ENCODE results near the gene PCSK5. TPM values are rescaled to one million over a fixed set of nuclear protein-coding genes. Genes with fewer than 3 reads are reported as not detected.

The PCSK5 gene
- total RNA-seq, 1 experiment from 2014 or later, result 6.9 TPM

DNA sequence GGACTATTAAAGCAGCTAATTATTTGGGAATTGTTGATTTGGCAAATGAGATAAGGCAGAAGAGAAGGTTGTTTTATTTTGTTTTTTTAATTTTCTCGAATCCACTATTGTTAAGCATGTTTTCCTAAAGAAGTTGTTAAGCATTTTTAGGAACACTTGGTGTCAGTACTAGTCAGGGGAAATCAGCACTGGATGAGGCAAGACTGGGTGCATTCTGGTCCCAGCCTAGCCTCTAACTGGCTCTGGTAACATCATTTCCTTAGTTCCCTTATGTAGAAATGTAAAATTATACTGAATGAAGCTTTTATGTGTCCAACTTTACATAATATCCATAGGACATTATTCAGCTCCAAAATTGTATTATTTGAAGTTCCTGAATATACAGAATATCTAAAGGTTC is 196.1 kb downstream of the PCSK5 start:
- Histone ChIP-seq H3K27me3 (ENCODE audit: insufficient read depth, low read length) (no peaks in the 10 kb centered on the region), H3K79me2 (ENCODE audit: insufficient read depth, low read length) (no peaks in the 10 kb centered on the region), H3K4me3 (replicated peaks in 1 of 2; ENCODE audit: low read depth in 1 of 2, low read length in 2 of 2) (no peak overlapping the region), H2AFZ (ENCODE audit: low read depth, low read length, poor library complexity, severe bottlenecking) (no peak overlapping the region), H3K4me2 (ENCODE audit: low read length) (no peak overlapping the region), H4K20me1 (ENCODE audit: insufficient read depth) (no peaks in the 10 kb centered on the region), H3K9me3 (ENCODE audit: control insufficient read depth in 1 of 2, insufficient read depth in 1 of 2, low read depth in 1 of 2, low read length in 2 of 2) (no peaks in the 10 kb centered on the region), H3K4me1 (ENCODE audit: control insufficient read depth in 1 of 2, insufficient read depth in 2 of 2, low read length in 2 of 2) (no peaks in the 10 kb centered on the region), H3K9me2 (ENCODE audit: insufficient read depth) (no peaks in the 10 kb centered on the region), H3K36me3 (ENCODE audit: control insufficient read depth in 1 of 2, insufficient read depth in 2 of 2, low read length in 2 of 2) (no peaks in the 10 kb centered on the region), H3K9ac (ENCODE audit: low read length) (no peak overlapping the region), H3K27ac (ENCODE audit: low read depth, low read length) (no peak overlapping the region)
- TF ChIP-seq TCF7L2 (IDR thresholded peaks at IDR 0.05; ENCODE audit: borderline replicate concordance, extremely low read depth, insufficient read depth, insufficient read length) (no peak), CEBPB (IDR thresholded peaks at IDR 0.05; ENCODE audit: low read depth) (no peak), YY1 (IDR thresholded peaks at IDR 0.05; ENCODE audit: extremely low read depth, insufficient replicate concordance, low read depth, low read length) (no peak), EGR1 (IDR thresholded peaks at IDR 0.05; ENCODE audit: low read depth) (no peak)
- no peak for DNase-seq (ENCODE audit: low read depth, low spot score)
- RAD21 ChIA-PET (ENCODE audit: low non-redundant PET in 1 of 2, low total read pairs in 2 of 2, uncharacterized antibody in 2 of 2, unreplicated experiment in 2 of 2), result no interaction called here
- ATAC-seq, result no peak
- POLR2A ChIA-PET, result no interaction called here
- intact Hi-C loops (cut with micrococcal nuclease), result no loop called here
- no TSS peak for BruUV-seq (replicated peaks)
- CTCF ChIA-PET, result no interaction called here

DNA sequence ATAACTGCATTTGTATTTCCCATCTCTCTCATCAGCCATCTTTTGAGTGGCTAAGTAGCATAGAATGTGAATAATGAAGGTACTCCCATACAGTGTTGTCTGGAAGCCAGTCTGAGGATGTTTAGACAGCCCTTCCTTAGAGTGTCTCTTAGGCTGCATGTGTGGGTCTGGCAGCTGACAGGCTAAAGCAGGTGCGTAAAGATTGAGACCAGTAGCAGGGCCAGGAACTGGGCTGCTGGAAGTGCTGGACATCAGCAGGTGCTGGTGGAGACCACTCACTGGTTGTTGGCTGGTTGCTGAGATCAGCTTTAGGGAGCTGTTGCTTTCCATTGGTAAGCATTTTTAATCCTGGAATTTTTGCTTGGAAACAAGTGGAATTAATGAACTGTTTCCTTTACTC is 197.5 kb downstream of the PCSK5 start:
- Histone ChIP-seq H4K20me1 (ENCODE audit: insufficient read depth) (no peaks in the 10 kb centered on the region), H3K36me3 (ENCODE audit: control insufficient read depth in 1 of 2, insufficient read depth in 2 of 2, low read length in 2 of 2) (no peaks in the 10 kb centered on the region), H3K9me3 (ENCODE audit: control insufficient read depth in 1 of 2, insufficient read depth in 1 of 2, low read depth in 1 of 2, low read length in 2 of 2) (no peaks in the 10 kb centered on the region), H3K27ac (ENCODE audit: low read depth, low read length) (no peak overlapping the region), H3K9me2 (ENCODE audit: insufficient read depth) (no peaks in the 10 kb centered on the region), H3K9ac (ENCODE audit: low read length) (no peak overlapping the region), H3K4me3 (replicated peaks in 1 of 2; ENCODE audit: low read depth in 1 of 2, low read length in 2 of 2) (no peak overlapping the region), H3K79me2 (ENCODE audit: insufficient read depth, low read length) (no peaks in the 10 kb centered on the region), H3K4me2 (ENCODE audit: low read length) (no peak overlapping the region), H3K4me1 (ENCODE audit: control insufficient read depth in 1 of 2, insufficient read depth in 2 of 2, low read length in 2 of 2) (no peaks in the 10 kb centered on the region), H2AFZ (ENCODE audit: low read depth, low read length, poor library complexity, severe bottlenecking) (no peak overlapping the region), H3K27me3 (ENCODE audit: insufficient read depth, low read length) (no peaks in the 10 kb centered on the region)
- no TSS peak for BruUV-seq (replicated peaks)
- ATAC-seq (no peak), DNase-seq (ENCODE audit: low read depth, low spot score) (no peak)
- ChIA-PET CTCF (no interaction called here), POLR2A (no interaction called here), RAD21 (ENCODE audit: low non-redundant PET in 1 of 2, low total read pairs in 2 of 2, uncharacterized antibody in 2 of 2, unreplicated experiment in 2 of 2) (no interaction called here)
- TF ChIP-seq ZFX (IDR thresholded peaks at IDR 0.05) (no peak), CEBPB (IDR thresholded peaks at IDR 0.05; ENCODE audit: low read depth) (no peak)
- TF ChIP-seq, protein P1, sequence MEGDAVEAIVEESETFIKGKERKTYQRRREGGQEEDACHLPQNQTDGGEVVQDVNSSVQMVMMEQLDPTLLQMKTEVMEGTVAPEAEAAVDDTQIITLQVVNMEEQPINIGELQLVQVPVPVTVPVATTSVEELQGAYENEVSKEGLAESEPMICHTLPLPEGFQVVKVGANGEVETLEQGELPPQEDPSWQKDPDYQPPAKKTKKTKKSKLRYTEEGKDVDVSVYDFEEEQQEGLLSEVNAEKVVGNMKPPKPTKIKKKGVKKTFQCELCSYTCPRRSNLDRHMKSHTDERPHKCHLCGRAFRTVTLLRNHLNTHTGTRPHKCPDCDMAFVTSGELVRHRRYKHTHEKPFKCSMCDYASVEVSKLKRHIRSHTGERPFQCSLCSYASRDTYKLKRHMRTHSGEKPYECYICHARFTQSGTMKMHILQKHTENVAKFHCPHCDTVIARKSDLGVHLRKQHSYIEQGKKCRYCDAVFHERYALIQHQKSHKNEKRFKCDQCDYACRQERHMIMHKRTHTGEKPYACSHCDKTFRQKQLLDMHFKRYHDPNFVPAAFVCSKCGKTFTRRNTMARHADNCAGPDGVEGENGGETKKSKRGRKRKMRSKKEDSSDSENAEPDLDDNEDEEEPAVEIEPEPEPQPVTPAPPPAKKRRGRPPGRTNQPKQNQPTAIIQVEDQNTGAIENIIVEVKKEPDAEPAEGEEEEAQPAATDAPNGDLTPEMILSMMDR (IDR thresholded peaks at IDR 0.05 in 2 of 3, conservative IDR thresholded peaks at IDR 0.05 in 1 of 3; ENCODE audit: borderline replicate concordance in 1 of 3, insufficient read depth in 1 of 3, low read depth in 2 of 3, low read length in 2 of 3), result no peak
- TF ChIP-seq, protein P2, sequence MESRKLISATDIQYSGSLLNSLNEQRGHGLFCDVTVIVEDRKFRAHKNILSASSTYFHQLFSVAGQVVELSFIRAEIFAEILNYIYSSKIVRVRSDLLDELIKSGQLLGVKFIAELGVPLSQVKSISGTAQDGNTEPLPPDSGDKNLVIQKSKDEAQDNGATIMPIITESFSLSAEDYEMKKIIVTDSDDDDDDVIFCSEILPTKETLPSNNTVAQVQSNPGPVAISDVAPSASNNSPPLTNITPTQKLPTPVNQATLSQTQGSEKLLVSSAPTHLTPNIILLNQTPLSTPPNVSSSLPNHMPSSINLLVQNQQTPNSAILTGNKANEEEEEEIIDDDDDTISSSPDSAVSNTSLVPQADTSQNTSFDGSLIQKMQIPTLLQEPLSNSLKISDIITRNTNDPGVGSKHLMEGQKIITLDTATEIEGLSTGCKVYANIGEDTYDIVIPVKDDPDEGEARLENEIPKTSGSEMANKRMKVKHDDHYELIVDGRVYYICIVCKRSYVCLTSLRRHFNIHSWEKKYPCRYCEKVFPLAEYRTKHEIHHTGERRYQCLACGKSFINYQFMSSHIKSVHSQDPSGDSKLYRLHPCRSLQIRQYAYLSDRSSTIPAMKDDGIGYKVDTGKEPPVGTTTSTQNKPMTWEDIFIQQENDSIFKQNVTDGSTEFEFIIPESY (IDR thresholded peaks at IDR 0.05; ENCODE audit: extremely low read depth, insufficient replicate concordance, low read length), result no peak
- intact Hi-C loops (cut with micrococcal nuclease), result no loop called here
